ENCODE data around the gene BDKRB2.

Gene BDKRB2

DNA sequence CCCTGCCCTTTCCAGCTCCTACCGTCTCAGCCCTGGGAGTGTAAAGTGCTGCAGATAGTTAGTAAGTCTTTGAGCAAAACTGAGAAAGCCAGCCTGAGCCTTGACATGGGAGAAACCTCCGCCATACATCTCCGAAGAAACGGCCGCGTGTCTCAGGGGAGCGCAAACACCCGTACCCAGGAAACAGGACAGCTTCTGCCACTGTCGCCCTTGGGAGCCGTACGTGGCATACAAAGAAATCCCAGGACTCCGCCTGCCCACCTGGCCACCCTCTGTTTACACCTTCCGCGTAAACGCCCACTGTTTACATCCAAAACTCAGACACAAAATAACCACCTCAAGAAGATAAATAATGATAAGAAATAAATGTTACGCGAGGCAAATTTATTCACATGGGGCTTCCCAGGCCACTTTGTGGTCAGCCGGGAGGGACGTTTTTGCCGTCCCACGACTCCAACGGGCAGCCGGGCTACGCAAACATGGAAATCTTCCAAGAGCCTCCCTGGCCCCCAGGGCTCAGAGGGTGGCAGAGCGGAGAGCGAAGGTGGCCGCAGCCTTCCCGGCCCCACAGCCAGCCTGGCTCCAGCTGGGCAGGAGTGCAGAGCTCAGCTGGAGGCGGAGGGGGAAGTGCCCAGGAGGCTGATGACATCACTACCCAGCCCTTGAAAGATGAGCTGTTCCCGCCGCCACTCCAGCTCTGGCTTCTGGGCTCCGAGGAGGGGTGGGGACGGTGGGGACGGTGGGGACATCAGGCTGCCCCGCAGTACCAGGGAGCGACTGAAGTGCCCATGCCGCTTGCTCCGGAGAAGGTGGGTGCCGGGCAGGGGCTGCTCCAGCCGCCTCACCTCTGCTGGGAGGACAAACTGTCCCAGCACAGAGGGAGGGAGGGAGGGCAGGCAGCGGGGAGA, at the start of gene BDKRB2:
Gene BDKRB2, plus strand, starts transcription at position 689 of the 908 bp plus-strand sequence. CDS start 32,269 bp downstream, outside the sequence.
- DNase-seq: peak; percentile 38

DNA sequence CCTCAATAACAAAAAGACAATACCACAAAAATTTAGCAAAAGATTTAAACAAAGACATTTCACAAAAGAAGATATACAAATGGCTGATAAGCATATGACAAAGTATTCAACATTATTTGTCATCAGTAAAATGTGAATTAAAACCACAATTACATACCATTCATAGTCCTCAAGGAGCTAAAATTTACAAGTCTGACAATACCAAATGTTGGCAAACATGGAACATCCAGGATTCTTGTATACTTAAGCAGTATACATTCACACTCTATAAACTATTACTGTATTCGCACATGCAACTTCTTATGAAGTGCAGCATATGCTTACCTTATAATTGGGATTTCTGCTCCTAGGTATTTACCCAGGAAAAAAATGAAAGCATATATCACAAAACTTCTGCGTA, 49.7 kb upstream of the BDKRB2 start:
- DNase-seq: no peak

DNA sequence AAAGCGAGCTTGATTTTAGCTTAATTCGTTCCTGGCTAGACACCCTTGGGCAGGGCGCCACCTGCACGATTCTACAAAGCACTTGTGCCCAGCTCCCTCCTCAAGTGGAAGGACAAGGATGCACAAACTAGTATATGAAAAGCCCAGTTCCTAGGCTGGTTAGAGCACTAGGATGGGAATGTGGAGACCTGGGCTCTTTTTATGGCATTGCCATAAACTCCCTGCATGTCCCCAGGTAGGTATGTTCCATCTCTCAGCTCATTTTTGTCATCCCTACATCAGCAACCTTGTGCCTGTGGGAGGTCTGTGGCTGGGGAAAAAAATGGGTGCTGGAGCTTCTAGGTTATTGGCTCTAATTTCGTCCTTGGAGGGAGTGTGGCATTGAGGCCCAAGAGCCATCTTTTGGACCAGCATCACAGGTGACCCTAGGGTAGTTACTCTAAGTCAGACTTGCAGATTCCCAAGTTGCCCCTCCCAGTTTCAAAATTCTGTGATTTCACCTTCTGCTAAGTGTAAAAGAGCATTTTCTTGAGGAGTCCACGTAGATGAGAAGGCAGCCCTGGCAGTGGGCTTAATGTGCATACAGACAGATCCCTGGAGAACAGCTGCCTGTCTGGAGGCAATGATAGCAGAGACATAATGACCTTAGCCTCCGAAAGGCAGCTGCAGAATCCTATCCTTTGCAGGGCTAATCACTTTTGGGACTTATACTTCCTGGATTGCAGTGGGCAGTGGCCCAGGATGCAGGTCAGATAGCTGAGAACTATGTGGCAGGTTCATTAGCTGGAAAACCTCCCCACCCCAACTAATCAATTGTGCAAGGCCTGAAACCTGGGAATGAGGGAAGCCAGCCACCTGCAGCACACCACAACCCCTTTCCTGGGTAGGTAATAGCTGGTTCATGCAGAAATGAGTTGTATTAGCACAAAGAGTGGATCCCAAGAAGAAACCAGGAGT, 47.6 kb upstream of the BDKRB2 start:
- DNase-seq: no peak

DNA sequence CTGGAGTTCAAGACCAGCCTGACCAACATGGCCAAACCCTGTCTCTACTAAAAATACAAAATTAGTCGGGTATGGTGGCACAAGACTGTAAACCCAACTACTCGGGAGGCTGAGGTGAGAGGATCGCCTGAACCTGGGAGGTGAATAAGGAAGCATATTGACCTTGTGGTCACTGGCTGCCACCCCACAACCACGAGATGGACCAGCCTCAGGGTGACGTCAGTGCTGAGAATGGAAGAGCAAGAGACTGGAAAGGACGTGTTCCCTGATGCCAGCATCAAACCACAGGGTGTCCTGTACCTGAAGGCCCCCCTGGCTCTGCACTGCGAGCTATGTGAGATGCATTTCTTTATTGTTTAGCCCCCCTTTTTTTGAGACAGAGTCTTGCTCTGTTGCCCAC, 45.9 kb upstream of the BDKRB2 start:
- no peak for DNase-seq

DNA sequence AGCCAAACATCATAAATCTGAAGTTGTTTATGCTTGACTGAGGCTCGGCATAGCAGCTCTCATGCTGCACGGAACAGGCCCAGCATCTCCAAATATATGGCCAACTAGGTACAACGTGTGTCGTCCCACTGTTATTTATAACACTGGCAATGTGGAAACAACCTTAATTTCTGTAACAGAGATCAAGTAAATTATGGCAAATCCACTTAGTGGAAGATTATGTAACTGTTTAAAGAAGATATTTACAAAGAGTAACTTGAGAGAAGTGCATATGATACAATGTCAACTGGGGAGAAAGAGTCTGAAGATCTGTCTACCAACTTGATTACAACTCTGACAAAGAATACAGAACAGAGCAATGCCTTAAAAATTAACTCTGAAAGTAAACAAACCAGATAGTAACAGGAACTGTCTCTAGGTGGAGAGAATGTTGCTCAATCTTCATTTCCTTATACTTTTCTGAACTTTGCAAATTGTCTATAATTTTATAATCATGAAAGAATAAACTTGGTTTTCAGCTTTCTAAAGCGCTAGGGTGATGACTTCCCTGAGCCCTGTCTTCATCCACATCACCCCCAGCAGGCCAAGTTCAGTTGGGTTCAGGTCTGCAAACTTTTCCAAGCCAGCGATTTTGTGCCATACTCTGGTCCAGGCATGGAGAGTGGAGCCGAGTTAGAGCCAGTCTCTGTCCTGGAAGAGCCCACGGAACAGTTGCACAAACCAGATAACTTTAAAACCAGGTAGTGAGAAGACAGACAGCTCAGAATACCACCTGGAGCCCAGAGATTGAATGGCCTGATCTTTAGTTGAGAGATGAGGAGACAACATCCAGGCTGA, 44.3 kb upstream of the BDKRB2 start:
- no peak for DNase-seq

DNA sequence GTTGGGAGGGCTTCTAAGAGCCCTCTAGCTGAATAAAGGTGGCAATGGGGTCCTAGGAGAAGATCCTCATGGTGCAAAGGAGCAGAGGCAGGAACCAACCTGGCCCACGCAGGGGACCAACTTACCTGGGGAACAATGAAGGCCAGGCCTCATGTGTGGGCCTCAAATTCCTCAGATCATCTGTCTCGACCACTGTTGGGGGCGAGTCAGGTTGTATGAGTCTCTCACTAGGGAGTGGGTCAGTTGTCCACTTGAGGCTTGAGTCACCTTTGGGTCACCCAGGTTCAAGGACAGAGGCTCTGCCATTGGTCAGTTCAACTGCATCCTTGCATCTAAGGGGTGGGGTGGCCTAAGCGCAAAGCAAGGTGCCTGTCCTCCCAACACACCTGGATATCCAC, 43.7 kb upstream of the BDKRB2 start:
- DNase-seq: no peak

DNA sequence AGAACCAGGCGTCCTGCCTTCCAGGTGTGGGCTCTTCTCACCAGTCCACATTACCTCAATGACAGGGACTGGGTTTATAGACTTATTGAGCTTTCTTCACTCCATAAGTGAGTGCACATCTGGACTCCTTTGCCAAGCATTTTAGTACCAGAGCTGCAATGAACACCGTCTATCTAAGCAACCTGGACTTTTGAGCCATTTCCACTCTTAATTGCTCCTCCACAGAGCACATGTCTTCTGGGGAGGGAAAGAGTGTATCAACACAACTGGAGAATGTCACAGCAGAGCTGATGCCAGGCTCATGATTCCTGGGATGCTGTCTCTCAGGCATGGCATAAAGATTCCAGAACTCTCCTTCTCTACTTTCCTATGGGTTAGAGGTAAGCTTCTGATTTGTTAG, 43.0 kb upstream of the BDKRB2 start:
- no peak for DNase-seq

DNA sequence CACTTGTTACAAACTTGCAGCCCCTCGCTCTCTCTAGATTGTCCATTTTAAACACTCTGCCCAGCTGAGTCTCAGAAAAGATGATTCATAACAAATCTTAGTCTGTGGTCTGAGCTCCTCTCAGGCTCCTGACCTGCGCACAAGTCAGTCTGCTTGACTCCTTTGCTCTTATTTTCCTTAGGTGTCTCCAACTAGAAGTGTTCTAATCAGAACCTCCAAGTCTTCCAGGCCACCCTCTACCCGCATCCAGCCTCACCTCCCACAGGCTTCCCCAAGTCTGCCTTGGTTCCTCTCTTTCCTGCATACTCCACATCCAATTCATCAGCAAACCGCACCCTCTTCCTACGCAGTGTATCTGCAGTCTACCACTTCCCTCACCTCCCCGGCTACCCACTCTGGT, 42.4 kb upstream of the BDKRB2 start:
- DNase-seq: no peak

DNA sequence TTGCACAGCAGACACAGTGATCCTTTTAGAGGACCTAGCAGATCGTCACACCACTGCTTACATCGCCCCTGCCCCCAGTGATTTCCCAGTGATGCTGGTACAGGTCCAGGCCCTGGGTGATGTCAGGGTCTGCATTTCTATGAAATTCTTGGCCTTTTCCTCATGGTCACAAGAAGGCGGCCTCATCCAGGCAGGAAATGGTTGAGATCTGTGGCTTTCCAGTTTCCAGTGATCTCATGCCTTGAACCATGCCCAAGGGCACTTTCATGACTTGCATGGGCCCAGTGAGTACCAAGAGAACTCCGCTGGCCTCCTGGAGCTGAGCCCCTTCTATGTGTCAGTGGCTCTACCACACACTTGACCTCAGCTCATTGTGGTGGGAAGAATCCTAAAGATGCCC, 41.9 kb upstream of the BDKRB2 start:
- no peak for DNase-seq

DNA sequence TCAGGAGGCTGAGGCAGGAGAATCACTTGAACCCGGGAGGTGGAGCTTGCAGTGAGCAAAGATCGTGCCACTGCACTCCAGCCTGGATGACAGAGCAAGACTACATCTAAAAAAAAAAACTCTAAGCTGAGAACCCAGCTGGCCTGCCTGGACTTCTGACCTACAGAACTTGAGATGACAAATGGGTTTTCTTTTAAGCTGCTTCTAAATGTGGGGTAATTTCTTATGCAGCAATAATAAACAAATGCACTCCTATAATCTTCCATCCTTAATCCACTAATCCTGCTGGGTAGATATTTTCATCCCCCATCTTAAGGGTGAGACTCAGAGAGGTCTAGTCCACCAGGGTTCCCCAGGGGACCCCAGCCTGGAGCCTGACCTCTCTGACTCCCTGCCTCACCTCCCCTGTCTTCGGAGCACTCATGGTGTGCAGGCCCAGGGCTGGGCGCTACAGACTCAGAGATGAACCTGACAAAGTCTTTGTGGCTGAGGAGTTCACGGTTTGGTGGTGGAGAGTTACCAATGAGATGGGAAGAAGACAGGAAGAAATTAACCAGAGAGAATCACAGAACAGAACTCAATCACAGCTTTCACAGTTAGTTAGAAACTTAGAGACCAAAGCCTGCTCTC, 39.7 kb upstream of the BDKRB2 start:
- DNase-seq: no peak

DNA sequence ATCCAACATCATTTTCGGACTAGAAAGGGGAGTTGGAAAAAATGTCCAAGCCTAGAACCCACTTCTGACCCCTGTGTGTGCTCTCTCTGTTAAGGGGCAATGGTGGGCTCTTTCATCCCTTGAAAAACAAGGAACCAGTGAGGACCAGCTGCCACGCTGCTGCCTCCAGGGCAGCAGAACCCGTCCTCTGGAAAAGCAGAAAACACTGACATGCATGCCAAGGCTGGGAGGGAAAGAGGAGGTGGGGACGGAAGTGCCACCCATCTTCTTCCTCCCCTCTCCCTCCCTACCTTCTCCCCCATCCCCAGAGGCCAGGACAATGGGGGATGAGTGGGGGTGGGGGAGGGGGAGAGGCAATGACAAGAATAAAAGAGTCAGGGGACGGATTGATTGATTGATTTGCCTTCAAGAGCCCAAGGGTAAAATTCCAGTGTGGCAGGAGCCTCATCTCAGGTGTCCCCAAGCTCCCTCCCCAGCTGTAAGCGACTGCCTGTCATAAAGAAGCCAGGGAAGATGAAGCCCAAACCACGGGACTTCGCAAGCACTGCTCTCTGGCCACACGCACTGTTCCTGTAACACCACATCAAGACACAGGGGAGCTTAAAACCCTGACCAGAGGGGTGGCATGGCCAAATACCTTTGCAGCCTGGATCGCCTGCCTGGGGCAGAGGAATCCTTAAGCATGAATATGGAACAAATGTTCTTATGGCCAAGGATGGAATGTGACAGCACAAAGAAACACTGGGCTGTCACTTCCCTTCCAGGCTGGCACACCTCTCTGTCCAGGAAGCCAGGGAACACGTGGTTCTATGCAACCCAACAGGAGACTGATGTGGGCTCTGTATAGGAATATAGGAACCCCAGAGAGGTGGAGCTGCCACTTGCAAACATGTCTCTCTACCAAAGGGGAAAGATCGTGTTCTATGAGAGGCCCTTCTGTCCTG, 38.9 kb upstream of the BDKRB2 start:
- DNase-seq: no peak

DNA sequence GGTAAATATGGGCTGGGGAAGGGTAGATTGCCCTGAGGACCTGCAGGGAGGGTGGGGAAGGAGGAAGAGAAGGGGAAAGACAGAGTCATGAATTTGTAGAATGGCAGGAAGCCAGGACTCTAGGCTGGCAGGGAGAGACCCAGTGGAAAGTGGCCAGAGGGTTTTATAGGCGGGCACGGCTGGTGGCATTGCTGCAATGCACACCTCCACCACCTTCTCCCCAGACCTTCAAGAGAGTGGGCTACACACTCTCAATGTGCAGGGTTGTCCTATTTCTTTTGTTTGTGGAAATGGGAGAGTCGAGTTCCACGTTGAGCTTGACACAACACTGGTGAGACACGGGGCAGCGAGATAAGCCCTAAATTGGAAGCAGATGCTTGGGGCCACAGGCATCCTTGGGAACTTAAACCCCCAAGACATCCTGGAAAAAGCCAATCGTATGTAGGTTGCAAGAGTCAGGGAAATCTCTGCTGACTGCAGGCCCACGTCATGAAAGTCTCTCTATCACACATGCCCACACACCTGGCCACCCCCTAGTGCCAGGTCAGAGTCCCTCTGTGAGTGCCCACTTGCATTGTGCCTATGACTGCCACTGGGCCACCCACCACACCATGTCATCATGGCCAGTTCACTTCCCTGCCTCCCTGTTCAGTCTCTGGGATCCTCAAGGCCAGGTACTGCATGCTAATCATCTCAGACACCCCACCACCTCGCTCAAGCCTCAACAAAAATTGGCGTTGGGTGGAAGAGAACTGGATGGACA, 38.0 kb upstream of the BDKRB2 start:
- no peak for DNase-seq

DNA sequence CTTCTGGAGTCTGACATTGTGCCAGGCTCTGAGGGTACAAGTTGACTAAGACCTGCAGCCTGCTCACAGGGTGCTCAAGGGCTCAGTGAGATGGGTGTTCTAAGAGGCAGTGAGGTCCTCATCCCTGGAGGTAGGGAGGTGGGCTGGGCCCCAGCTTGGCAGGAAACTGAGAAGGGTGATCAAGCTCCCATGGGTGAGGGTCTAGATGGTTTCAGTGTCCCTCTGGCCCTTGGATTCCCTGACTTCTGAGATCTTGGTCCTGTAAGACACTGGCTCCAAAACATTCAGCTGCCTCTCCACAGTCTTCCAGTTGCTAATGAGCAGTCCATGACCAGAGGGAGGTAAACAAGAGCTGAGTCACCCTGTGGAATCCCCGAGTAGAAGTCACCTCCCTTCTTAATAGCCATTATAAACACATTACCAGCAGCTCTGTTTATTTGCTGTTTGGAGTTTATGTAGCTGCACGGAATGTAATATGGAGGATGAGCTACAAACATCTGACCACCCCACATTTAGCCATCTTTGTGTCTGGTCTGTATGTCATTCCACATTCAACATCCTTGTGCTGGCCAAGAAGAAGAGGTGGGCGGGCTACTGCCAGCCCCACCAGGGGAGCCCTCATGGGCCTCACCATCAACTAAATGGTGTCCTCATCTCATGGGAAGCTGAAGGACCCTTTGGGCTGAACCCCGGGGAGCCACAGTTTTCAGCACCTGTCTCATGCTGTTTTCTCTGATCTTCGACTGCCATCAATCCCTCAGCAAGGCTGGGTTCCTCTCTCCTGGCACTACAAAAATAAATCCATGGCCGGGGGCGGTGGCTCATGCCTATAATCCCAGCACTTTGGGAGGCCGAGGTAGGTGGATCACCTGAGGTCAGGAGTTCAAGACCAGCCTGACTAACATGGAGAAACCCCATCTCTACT, 37.2 kb upstream of the BDKRB2 start:
- DNase-seq: no peak

DNA sequence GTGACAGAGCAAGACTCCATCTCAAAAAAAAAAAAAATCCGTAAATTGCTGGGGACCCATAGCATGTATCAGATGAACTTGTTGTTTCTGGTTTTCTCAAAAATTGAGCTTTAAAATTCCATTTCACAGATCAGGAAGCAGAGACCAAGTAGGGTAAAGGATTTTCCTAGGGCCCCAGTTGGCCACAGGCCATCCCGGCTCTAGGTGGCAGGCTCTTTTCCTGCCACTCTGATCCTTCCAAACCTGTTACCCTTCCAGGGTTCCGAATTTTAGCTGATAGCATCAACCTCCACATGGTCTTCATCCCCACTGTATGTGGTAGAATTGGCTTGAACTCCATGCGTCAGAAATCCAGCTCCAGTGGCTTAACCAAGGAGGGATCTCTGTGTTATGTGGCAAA, 36.1 kb upstream of the BDKRB2 start:
- DNase-seq: no peak

DNA sequence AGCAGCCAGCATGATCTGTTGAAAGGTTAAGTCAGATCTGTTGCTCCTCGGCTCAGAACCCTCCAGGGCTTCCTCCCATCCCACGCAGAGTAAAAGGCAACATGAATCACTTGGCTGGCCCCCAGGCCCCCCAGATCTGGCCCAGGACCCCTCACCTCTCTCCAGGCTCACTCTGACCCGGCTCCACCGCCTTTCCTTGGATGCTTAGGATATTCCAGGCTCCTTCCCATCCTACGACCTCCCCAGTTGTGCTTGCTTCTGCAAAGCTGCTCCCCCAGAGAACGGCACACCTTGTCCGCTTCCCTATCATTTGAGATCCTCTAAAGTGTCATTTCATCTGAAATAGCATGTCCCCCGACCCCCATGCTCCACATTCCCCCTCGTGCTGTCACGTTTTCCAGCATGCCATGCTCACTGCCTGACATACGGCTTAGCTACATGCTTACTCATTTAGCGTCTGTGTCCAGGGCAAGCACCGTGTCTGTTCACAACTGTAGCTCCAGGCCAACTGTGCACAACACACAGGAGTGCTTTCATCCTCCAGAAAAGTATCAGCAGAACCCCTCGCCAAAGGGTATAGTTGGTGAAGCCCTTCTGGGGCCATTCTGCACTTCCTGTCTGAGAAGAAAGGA, 33.6 kb upstream of the BDKRB2 start:
- DNase-seq: no peak

DNA sequence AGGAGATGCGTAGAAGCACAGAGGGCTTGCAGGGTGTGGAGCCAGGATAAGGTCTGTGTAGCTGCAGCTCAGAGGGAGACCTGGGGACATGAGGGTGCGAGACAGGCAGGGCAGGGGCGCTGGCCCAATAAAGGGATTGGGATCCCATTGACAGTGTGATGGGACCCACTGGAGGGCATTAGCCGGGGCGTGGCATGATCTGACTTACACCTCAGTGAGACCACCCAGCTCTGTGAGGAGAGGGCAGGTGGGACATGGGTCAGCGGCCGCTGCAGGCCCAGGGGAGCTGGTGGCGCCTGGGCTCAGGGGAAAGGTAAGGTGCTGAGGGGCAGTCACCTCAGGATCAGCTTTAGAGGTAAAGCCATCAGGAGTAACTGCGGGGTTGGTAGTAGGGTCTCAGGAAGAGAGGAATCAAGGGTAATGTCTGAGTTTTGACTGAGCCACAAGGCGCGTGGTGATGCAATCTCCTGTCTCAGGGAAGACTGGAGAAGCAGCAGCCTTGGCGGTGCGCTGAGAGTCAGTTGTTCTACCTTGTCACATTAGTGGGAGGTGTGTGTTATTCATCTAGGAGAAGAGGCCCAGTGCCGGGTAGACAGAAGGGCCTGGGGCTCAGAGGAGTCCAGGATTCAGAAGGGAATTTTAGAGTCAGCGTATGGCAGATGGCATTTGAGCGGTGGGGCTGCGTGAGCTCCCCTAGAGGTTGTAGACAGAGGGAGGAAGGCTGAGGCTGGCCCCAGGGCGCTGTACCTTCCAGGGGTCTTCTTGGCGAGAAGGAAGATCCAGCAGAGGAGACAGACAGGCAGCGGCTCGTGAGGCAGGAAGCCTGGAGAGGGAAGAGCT, 30.8 kb upstream of the BDKRB2 start:
- DNase-seq: no peak

DNA sequence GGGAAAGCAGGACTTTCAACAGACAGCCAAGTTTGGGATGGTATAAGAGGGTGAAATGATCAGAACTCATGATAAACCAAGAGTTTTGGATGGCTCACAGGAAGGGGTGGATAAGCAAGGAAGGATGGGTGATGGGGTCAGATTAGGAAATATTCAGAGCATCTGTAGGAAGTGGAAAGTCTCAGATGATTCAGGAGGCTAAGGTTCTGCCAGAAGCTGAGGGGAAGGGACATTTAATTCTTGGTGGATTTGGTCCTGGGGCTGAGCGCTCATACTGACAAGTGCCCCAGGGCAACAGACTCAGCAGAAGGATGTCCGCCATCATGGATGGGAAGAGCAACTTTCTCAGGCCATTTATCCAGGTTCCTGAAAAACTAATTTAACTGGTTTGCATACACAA, 28.4 kb upstream of the BDKRB2 start:
- DNase-seq: no peak

DNA sequence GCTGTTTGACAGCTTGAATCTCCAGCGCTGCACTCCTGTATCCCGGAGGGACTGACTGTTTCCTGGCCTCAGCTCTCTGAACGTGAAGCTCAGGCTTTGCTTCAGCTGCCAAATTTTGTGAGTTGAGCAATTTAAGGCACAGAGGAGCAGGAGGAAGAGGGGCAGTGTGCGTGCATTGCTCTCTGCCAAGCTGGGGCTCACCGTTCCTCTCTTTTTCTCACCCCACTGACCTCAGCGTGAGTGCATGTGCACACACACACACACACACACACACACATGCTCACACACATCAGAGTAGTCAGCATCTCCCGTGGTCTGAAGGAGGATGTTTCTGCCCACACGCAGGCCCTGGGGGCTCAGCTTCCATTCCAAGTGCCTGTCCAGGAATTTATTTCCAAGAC, 27.8 kb upstream of the BDKRB2 start:
- DNase-seq: no peak
